Measurements from ENCODE around the gene ZNRF2. TPM values are rescaled to one million over a fixed set of nuclear protein-coding genes. Genes with fewer than 3 reads are reported as not detected.

ZNRF2 gene
- total RNA-seq, 4 donors from 2014 or later = 44.2 to 57.4 (median 48.0) TPM

DNA sequence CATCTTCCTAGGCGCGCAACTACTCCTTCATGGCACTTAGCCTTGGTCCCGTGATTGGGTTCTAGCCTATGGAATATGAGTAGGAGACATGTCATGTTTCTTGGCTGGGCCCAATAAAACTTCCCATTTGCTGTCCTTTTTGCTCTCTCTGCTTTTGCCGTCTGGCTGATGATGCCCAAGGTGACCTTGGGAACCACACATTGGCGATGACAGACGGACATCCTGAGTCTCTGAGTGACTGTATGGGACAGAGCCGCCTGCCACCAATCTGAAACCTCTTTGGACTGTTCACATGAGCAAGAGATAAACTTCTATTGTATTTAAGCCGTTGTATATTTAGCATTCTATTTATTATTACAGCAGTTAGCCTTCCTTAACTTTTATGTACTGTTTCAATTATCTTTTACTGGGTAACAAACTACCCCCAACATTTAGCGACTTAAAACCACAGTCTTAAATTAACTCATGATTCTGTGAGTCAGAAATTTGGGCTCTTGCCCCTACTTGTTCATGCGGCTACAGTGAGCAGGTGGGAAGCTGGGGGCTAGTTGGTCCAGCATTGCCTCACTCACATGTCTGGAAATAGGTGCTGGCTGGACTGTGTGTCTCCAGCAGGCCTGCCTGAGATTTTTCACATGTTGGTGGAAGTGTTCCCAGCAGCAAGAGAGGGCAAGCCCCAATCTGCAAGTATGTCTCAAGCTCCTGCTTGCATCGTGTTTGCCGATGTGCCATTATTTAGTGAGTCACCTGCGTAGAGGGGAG is 122.4 kb downstream of the ZNRF2 start:
- TF ChIP-seq CTCF (IDR thresholded peaks at IDR 0.05) (no peak), POLR2A (IDR thresholded peaks at IDR 0.05) (no peak)
- Histone ChIP-seq H3K4me3 (replicated peaks in 1 of 3) (no peak overlapping the region), H3K4me1 (peaks cover 0 to 5% of the 10 kb centered on the region in 2 donors), H3K36me3 (no peaks in the 10 kb centered on the region), H3K27me3 (no peaks in the 10 kb centered on the region), H3K9me3 (no peaks in the 10 kb centered on the region), H3K27ac (no peak overlapping the region)
- WGBS, 2 donors = 94 to 95% methylated on average over 13 of the region's 13 CpGs
- intact Hi-C loops (cut with DNase I) = loop anchor here (10.0 kb wide), 1 partner anchor 132 kb away; no protein-coding TSS in a partner anchor
- no peak for DNase-seq

DNA sequence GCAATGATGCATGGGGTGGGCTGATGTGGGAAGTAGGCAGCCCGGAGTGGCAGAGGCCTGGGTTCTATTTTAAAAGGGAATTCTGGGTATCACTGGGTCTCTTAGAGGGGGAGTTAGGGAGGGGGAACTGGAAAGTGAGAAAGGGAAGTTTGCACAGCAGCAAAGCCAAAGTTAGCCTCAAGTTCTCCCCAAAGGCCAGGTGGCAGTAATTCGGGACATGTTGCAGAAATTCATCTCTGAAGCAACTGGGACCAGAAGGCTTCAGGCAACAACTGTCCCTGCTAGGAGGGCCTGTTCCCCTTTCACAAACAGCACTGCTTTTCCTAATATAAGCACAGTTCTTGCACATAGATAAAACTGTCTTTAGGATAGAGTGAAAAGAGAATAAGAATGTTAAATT is 126.8 kb downstream of the ZNRF2 start:
- intact Hi-C loops (cut with DNase I) = loop anchor here (5.0 kb wide), 1 partner anchor 244 kb away; no protein-coding TSS in a partner anchor
- Histone ChIP-seq H3K27me3 (no peaks in the 10 kb centered on the region), H3K27ac (no peak overlapping the region), H3K36me3 (no peaks in the 10 kb centered on the region), H3K4me1 (peaks cover 0 to 4% of the 10 kb centered on the region in 2 donors), H3K9me3 (no peaks in the 10 kb centered on the region), H3K4me3 (replicated peaks in 1 of 3) (no peak overlapping the region)
- DNase-seq = no peak
- WGBS, 2 donors = 81 to 85% methylated on average over 2 of the region's 2 CpGs
- no peak for TF ChIP-seq CTCF (IDR thresholded peaks at IDR 0.05)
- no peak for TF ChIP-seq POLR2A (IDR thresholded peaks at IDR 0.05)

GRCh38 chr7:30411897-30412296 is 127.5 kb downstream of the ZNRF2 start:
- no peak for DNase-seq
- no peaks in the 10 kb centered on the region for H3K9me3 ChIP-seq
- no peaks in the 10 kb centered on the region for H3K27me3 ChIP-seq
- TF ChIP-seq CTCF (IDR thresholded peaks at IDR 0.05) = no peak
- TF ChIP-seq POLR2A (IDR thresholded peaks at IDR 0.05) = no peak
- intact Hi-C loops (cut with DNase I) = loop anchor here (5.0 kb wide), 1 partner anchor 245 kb away; no protein-coding TSS in a partner anchor
- no peaks in the 10 kb centered on the region for H3K36me3 ChIP-seq
- H3K27ac ChIP-seq = no peak overlapping the region
- no peak overlapping the region for H3K4me3 ChIP-seq (replicated peaks in 1 of 3)
- WGBS, 2 donors = 70 to 84% methylated on average over 3 of the region's 3 CpGs
- H3K4me1 ChIP-seq = peaks cover 0 to 4% of the 10 kb centered on the region in 2 donors

- DNase-seq = peak; percentile 49 to 56
- H3K9me3 ChIP-seq = no peaks in the 10 kb centered on the region
- no peak overlapping the region for H3K4me3 ChIP-seq (replicated peaks in 1 of 3)
- intact Hi-C loops (cut with DNase I) = loop anchor here (5.0 kb wide), 1 partner anchor 246 kb away; no protein-coding TSS in a partner anchor
- H3K36me3 ChIP-seq = no peaks in the 10 kb centered on the region
- 52 to 59% methylated on average over 5 of the region's 5 CpGs for WGBS, 2 donors
- peaks cover 0 to 4% of the 10 kb centered on the region in 2 donors for H3K4me1 ChIP-seq
- H3K27ac ChIP-seq = peak overlapping the region in 2 of 3 donors; percentile 1 to 33
- TF ChIP-seq CTCF (IDR thresholded peaks at IDR 0.05) = peak in 4 of 6 experiments; percentile 48 to 87 (median 72)
- TF ChIP-seq POLR2A (IDR thresholded peaks at IDR 0.05) = no peak
- H3K27me3 ChIP-seq = no peaks in the 10 kb centered on the region
These were observed 128.5 kb downstream of the ZNRF2 start for GRCh38 chr7:30412782-30413504.

Data from thyroid gland (tissue), 4 donors.